ENCODE results near the gene SMIM35. TPM values are rescaled to one million over a fixed set of nuclear protein-coding genes. Genes with fewer than 3 reads are reported as not detected.

Gene SMIM35
- total RNA-seq, 1 experiment from 2014 or later, result not detected

DNA sequence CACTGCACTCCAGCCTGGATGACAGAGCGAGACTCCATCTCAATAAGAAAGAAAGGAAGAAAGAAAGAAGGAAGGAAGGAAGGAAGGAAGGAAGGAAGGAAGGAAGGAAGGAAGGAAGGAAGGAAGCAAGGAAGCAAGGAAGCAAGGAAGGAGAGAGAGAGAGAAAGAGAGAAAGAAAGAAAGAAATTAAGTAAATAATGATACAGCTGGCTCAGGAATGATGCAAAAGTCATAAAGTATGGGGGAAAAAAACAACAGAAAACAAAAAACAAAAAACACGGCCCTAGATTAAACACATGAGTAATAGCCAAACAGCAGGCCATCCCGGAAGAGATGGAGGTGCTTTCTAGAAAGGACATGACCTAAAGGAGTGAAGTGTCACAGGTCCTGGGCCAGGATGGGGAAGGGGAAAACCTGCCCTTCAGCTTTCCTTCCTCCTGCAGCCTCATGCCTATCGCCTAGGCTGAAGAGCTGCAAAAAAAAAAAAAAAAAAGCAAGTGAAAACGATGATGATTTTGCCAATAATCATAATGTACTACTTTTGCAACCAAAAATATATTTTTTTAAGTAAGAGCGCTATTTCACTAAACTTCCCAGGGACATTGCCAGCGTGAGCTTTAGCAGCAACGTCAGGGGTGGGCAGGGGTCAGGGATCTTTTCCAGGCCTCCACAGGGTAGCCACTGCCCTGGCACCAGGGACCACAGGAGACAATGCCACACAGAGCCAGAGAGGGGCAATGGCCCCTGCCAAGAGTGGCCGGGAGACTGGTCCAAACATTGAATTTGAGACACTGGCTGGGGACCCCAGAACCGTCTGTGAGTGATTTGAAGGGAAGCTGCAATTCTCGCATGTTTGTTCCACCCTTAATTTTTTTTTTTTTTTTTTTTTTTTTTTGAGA is 38.0 kb downstream of the SMIM35 start:
- DNase-seq (ENCODE audit: low spot score), result no peak
- in situ Hi-C loops (cut with HindIII; ENCODE audit: low sequenced_read_pairs), result no loop called here

DNA sequence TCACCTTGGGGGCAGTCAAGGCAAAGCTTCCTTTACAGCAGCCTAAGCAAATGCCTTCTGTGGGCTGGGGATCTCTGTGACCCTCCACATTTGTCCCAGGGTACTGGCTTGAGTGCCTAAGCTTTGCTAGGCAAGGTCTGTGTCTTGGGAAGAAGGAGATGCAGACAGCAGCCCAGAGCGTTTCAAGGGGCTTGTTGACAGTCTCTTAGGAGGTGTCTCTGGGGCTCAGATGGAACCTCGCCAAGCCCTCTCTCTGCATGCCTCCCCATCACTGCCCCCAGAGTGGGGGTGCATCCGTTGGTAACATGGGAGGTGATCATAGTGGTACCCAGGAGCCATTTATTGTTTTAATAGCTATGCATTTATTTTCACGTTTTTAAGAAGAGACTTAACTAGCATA is 39.0 kb downstream of the SMIM35 start:
- in situ Hi-C loops (cut with HindIII; ENCODE audit: low sequenced_read_pairs), result no loop called here

GRCh38 chr11:118046964-118047700 is 39.6 kb downstream of the SMIM35 start:
- in situ Hi-C loops (cut with HindIII; ENCODE audit: low sequenced_read_pairs), result no loop called here

More for the DNA sequence above, 39.0 kb downstream of the SMIM35 start:
- DNase-seq (ENCODE audit: low spot score), result no peak

DNA sequence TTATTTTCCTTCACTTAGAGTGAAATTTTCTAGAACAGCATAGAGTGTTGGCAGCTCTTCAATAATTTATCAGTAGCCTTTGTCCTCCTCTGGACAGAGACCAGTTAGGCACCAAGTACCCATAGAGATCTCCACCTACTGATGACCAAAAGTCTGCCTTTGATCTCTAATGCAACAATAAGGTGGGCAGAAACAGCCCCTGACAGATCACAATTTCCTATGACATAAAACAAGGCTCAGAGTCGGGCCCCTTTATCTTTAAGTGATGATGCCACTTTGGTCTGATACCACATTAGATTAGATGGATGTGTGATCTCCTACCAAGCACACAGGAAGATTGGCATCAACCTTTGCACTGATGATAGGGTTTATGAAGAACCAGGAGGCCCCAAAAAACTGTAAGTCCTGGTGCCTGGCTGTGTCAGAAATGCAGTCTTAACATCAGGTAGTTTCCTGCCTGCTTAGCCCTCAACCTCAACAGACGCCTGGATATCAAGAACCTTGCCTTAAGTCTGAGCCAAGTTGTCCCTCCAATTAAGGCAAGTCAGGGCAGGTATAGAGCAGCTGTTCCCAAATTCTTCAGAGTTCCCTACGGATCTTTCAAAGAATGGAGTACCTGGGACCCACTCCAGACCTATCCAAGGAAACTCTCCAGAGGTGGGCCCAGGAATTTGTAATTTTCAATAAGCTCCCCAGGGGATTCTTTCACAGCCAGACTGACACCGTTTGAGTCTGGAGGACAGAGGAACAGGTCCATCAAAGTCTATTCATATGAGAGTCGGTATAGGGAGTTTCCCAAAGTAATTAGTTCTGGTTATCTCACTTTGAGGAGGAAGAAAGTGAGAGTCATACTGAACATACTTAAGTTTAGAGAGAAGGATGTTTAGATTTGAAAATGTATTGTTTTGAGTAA is 40.5 kb downstream of the SMIM35 start:
- no peak for DNase-seq (ENCODE audit: low spot score)
- in situ Hi-C loops (cut with HindIII; ENCODE audit: low sequenced_read_pairs), result no loop called here

More at GRCh38 chr11:118046964-118047700, 39.6 kb downstream of the SMIM35 start:
- no peak for DNase-seq (ENCODE audit: low spot score)

- in situ Hi-C loops (cut with HindIII; ENCODE audit: low sequenced_read_pairs), result no loop called here
- no peak for DNase-seq (ENCODE audit: low spot score)
These were observed 41.6 kb downstream of the SMIM35 start for GRCh38 chr11:118045191-118045590.

GRCh38 chr11:118042796-118043195 is 44.0 kb downstream of the SMIM35 start:
- in situ Hi-C loops (cut with HindIII; ENCODE audit: low sequenced_read_pairs), result no loop called here
- no peak for DNase-seq (ENCODE audit: low spot score)

DNA sequence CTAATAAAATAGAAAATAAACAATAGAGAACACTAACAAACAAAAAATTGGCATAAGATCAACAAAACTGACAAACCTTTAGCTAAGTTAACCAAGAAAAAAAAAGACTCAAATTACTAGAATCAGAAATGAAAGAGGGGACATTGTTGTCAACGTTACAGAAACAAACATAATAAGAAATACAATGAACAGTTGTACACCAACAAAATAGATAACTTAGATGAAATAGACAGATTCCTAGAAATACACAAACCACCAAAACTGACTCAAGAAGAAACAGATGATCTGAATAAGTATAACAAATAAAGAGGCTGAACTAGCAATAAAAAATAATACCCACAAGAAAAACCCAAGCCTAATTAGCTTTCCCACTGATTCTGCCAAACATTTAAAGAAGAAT is 44.6 kb downstream of the SMIM35 start:
- DNase-seq (ENCODE audit: low spot score), result no peak
- in situ Hi-C loops (cut with HindIII; ENCODE audit: low sequenced_read_pairs), result no loop called here

DNA sequence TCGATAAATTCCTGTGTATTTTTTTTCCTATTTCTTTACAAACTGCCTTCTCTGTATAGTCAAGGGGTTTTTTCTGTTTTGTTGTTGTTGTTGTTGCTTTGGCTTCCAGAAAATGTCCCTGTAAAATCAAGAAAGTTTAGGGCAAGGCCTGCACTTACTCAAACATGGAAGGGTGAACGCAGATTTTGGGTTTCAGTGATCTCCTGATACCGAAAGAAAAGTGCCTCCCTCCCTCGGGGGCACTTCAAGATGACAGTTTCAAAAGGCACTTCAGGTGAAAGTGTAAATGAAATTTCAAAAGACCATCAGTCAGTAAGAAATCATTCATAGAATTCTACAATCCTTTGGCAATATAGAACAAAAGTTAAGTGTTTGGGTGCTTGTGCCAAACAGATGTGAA is 53.3 kb downstream of the SMIM35 start:
- no peak for DNase-seq (ENCODE audit: low spot score)
- in situ Hi-C loops (cut with HindIII; ENCODE audit: low sequenced_read_pairs), result no loop called here

DNA sequence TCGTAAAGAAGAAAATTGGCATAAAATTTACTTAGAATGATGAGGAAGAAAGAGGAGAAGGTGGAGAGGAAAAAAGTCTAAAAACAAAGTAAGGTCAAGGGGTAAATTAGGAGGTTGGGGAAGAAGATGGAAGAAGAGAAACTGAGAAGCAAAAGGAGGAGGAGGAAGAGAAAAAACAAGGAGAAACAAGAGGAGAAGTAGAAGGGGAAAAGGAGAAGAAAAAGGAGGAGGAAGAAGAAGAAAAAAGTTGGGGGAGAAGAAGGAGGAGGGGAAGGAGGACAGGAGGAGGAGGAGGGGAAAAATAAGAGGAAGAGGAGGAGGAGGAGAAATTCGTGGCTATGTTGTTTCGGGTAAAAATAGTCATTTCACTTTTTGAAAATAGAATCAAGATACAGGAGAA is 58.1 kb downstream of the SMIM35 start:
- in situ Hi-C loops (cut with HindIII; ENCODE audit: low sequenced_read_pairs), result no loop called here
- no peak for DNase-seq (ENCODE audit: low spot score)

GRCh38 chr11:118027694-118028093 is 59.1 kb downstream of the SMIM35 start:
- in situ Hi-C loops (cut with HindIII; ENCODE audit: low sequenced_read_pairs), result no loop called here
- no peak for DNase-seq (ENCODE audit: low spot score)

GRCh38 chr11:118021146-118021545 is 65.6 kb downstream of the SMIM35 start:
- in situ Hi-C loops (cut with HindIII; ENCODE audit: low sequenced_read_pairs), result no loop called here
- no peak for DNase-seq (ENCODE audit: low spot score)

- DNase-seq (ENCODE audit: low spot score), result no peak
- in situ Hi-C loops (cut with HindIII; ENCODE audit: low sequenced_read_pairs), result no loop called here
These were observed 68.4 kb downstream of the SMIM35 start for GRCh38 chr11:118018401-118018800.

DNA sequence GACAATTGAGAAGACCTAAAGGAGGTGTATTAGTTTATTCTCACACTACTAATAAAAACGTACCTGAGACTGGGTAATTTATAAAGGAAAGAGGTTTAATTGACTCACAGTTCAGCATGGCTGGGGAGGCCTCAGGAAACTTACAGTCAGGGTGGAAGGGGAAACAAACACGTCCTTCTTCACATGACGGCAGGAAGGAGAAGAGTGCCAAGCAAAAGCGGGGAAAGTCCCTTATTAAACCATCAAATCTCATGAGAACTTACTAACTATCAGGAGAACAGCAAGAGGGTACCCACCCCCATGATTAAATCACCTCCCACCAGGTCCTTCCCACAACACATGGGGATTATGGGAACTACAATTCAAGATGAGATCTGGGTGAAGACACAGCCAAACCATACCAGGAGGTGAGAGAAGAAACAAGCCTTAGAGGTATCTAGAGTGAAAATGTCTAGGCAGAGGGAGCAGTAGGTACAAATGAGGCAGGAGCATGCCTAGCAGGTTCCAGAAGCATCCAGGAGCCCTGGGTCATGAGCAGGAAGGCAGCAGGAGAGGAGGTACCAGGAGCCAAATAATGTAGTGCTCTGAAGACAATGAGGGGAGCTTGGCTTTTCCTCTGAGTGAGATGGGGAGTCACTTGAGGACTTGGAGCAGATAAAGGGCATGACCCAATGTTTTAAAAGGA is 69.0 kb downstream of the SMIM35 start:
- in situ Hi-C loops (cut with HindIII; ENCODE audit: low sequenced_read_pairs), result no loop called here
- DNase-seq (ENCODE audit: low spot score), result no peak

DNA sequence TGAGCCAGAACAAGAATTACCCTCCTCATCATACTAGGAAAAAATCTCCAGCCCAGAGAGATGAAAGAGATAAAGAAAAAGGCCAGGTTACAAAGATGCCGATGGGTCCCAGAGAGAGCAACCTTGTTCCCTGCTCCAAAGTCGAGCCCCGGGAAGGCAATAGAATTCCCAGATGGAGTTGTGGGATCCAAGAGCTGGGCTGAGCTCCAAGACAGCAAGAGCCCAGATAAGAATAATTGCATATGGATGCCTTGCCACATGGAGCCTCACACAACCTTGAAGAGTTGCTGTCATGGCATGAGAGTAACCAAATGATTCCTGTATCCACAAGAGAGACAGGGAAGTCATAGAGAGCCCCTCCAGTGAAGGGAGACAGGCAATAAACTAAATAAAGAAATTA is 69.7 kb downstream of the SMIM35 start:
- in situ Hi-C loops (cut with HindIII; ENCODE audit: low sequenced_read_pairs), result no loop called here
- DNase-seq (ENCODE audit: low spot score), result no peak

DNA sequence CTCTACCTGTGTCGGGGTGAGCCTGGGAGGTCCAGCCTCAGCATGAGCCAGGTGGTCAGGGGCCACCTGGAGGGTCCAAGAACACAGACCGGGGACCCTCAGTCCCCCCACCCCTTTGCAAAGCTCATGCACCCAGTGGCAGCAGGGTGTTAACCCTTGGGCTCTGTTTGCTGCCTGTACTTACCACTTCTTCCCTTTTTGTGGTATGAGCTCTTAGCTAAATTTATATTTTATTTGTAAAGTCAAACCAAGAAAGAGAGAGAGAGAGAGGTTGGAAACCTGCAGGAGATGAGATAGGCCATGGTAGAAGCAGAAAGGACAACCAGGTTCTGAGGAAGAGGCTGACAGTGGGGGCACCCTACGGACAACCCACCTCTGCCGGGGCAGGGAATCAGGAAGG is 70.7 kb downstream of the SMIM35 start:
- in situ Hi-C loops (cut with HindIII; ENCODE audit: low sequenced_read_pairs), result no loop called here
- no peak for DNase-seq (ENCODE audit: low spot score)

GRCh38 chr11:118015385-118015841 is 71.3 kb downstream of the SMIM35 start:
- no peak for DNase-seq (ENCODE audit: low spot score)
- in situ Hi-C loops (cut with HindIII; ENCODE audit: low sequenced_read_pairs), result no loop called here

DNA sequence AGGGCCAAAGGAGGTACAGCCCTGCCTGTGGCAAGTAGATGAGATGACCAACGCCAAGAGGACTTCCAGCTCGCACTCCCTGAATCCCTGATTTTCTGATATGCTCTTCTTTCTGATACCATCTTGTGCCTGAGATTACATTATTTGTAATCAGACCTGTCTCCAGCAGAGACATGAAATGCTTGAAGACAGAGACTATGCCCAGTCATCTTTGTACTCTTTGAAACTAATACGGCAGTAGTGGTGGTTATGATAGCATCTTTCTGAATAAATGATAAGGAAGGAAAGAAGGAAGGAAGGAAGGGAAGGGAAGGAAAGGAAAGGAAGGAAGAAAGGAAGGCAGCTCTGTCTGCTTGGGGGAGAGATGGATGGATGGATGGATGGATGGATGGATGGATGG is 72.7 kb downstream of the SMIM35 start:
- DNase-seq (ENCODE audit: low spot score), result no peak
- in situ Hi-C loops (cut with HindIII; ENCODE audit: low sequenced_read_pairs), result no loop called here

DNA sequence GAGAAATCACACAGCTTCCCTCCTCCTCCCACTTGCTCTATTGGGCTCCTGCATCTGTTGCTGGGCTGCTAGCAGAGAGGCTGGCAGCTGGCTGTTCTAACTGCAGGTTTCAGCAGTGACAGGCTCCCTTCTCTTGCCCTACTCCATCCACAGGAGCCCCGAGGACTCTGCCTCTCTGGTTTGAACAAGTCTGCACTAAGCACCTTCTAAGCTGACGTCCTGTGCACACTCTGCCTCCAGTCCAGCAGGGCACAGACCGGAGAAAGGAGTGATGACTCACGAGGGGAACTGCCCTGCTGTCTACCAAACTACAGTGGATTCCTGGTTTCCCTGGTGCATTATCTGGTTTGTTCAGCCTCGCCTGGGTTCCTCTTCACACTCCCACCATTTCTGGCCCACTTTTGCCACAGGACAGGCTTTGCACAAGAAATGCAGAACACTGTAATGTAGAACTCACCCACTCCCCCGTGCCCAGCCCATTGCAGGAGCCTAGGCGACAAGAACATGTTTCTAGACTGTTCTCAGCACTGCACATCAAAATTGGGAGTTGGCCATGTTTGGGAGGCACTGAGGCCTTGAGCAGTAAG is 74.6 kb downstream of the SMIM35 start:
- DNase-seq (ENCODE audit: low spot score), result no peak
- in situ Hi-C loops (cut with HindIII; ENCODE audit: low sequenced_read_pairs), result no loop called here

Data from G401 (cell line).